Astrocyte of the hippocampus (primary cell): ENCODE measurements around the gene CATSPER1.
A peak's percentile ranks its signal among the peaks of the same experiment; 100 is the strongest.
"Not testable (repeated sequence)": the region's sequence is repeated elsewhere in the genome, so short reads cannot be mapped to it uniquely, and the experiment has no call there.

ENCODE experiments used
- DNase-seq: peaks from one replicate; pipeline ENCODE4 v3.0.0; 2011; ENCODE audit warnings: low read depth, low spot score

CATSPER1 gene

DNA sequence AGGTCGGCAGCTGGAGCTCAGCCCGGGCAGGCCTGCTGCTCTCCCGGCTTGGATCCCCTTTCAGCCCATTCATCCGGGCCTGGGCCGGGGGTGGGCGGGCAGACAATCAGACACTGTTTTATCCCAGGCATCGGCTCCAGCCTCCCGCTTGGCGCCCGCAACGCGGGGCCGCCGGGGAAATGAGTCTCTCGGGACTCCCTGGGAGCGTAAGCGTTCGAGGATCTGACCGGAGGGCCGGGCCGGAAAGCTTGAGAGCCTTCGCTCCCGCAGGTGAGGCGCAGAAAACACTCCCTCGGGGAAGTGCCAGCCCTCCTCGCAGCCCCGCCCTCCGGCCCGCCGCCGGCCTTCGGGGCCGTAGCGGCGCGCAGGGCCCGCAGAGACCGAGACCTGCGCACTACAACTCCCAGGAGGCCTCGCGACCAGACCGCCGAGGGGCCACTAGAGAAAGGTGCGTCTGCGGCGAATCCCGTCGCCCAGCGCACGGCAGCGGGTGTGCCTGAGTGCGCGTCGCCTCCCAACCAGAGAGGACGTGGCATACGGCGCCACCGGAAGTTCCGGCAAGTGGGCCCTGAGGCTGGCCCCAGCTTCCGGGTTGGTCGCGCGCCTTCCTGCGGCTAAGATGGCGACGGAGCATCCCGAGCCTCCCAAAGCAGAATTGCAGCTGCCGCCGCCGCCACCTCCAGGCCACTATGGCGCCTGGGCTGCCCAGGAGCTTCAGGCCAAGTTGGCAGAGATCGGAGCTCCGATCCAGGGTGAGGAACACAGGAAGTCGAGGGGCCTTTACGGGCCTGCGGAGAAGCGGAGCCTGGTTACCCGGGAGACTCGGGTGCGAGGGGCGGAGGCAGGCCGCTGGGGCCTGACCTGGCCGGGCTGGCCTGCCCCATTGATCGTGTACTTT is 25.7 kb upstream of the CATSPER1 start, which contains the start of gene SF3B2:
Gene SF3B2, plus strand, starts transcription at position 599 of the 898 bp plus-strand sequence. Its CDS starts 21 bp downstream, at position 620.
- peak; percentile 100 for DNase-seq

DNA sequence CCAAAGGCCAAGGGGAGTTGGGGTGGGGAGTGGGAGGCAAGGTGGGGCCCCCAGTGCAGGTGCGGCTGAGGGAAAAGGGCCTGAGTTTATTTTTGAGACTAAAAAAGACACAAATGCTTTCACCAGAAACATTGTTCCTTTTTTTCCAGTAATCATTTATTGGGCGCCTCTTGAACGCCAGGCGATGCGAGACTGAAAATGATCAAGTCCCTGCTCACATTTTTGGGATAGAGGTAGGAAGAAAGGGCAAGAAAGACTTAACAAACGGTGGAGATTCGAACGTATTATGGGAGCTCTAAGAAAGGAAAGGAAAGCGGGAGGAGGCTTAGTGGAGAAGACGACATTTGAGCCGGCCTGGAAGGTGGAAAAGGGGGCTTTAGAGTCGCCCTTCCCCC is 25.1 kb upstream of the CATSPER1 start:
- DNase-seq, result no peak

DNA sequence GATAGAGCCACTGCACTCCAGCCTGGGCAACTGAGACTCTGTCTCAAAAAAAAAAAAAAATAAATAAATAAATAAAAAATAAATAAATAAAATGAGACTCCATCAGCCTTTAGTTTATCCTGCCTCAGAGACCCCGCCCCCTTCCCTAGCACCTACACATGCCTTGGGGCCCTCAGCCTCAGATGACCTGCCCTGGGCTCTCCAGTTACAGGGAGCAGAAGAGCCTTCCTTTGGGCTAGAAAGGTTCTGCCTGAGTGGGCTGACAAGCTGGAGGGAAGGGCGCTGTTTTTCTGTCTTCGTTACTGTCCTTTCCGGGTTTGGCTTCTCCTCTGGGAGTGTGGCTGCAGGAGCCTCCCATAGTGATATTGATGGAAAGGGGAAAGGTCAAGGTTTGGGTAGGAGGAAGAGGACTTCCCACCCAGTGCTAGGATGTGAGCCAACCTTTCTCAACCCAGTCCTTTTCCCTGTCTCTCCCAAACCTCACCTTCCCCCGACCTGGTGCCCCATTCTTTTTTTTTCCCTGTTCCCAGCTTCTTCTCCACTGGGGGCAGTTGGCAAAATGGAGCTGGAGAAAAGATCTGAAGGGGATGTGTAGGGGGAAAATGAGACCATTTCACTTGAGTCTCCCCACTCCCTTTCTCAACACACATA is 24.4 kb upstream of the CATSPER1 start:
- no peak for DNase-seq

DNA sequence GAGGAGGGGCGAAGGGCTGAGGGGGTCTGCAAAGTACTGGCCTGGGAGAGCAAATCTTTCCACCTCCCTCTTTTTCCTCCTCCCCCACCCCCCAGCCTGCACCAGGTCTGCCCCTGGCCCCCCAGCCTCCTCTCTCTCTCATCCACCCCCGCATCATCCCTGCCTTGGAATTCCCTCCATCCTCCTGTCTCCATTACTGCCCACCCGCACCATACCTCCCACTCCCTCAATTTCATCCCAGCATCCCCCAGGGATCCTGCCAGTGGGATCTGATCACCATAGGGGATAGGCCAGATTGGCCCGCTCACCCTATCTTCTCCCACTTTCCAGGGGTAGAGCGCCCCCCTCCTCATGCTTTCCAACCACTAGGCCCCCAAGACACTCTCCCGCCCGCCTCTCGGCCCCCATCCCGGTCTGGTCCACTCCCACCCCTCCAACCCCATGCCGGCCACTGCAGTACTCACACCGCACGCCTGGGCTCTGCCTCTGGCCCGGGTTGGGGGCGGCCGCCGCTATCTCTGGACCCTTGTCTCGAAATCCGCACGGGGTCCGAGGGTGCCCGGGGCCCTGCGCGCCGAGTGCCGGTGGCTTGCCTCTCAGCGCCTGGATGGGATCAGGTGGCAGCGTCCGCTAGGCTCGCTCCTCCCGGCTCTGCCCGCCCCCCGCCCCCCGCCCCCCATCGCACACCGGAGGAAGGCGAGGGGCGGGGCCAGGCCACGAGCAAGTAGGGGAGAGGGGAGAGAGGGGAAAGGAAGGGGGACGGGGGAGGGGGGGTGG is 22.5 kb upstream of the CATSPER1 start, which contains the start of gene GAL3ST3:
Gene GAL3ST3, minus strand, starts transcription at position 615 of the 777 bp plus-strand sequence. CDS start 3,746 bp downstream, outside the sequence.
- peak; percentile 41 for DNase-seq

DNA sequence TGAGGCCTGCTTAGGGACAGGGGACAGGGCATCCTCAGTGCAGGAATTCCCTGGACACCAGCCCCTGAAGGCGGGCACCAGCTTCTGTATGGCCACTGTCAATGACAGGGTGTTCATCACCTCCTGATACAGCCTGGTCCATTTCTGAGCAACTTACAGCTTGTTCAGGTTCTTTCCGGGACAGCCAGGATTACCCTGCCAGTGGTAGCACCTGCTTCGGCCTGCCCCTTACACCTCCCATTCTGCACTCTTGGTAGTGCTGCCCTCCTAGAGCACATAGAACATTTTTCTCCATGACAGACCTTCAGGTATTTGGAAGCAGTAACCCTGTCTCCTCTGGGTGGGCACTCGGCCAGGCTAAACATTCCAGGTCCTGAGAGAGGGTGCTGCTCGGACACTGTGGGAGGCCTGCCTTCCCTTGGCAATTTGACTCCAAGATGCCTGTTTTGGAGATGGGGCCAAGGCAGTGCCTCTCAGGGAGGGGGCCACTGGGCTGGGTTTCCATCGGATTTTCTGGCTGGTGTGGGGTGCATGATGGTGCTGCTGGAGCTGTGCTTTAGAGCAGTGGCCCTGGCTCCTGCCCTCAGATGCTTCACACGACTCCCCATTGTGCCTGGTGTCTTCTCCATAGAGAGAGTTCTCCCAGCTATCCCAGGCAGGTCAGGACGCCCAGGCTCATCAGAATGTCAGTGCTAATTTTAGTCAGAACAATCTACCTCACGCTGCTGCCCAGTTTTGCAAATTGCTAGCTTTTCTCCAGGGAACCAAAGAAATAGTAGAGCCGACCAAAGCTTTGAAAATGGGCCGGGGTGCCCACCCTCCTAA is 21.5 kb upstream of the CATSPER1 start:
- DNase-seq, result peak; percentile 83

DNA sequence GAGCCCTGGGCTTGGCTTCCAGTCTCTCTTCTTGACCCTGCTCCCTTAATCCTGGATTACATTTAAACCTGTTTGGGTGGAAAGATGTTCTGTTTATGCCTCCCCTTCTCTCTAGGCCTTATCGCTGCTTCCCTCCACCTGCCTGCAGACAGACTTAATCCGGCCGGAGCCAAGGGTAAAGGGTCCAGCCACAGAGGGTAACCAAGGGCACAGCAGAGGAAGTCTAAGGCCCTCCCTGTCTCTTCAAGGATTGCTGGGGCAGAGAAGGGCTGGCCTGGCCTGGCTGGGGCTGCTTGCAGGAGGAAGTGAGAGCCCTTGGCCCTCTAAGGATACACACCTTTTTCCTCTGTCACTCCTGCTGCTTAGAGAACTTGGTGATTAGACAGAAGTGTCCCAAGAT is 20.6 kb upstream of the CATSPER1 start:
- DNase-seq, result no peak

DNA sequence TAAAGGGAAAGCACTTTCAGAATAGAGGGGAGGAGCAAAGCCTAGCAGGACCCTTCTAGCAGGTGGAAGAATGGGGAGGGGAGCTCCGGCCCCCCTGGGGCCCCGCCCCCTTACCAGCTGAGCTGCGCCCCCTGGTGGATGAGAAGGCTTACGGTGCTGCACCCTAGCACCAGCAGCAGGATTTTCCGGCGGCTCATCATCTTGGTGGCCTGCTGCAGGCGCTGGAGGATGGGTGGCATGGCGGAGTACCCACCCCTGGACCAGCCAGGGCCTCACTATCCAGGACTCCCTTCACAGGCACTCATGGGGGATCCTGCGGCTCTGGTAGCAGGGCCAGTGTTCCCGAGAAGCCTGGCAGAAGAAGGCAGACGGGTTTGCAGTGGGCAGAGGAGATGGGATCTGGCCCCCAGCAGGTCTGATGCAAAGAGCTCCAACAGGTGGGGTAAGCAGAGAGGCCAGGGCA is 18.9 kb upstream of the CATSPER1 start:
- DNase-seq, result peak; percentile 85

DNA sequence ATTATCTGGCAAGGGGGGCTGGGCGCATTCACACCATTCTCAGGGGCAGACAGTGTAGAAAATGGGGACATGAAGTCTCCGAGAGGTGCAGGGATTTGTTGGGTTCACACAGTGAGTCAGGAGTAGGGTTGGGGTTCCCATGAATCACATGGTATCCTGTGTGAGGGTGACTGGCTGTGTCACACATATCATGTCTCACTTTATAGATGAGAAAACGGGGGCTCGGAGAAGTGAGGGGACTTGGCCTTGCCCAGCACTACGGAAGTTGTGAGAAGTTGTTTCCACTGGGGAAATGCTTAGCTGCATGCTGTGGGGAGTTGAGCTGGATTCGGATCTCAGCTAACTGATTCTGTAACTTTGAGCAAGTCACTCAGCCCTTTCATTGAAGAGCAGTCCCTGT is 18.5 kb upstream of the CATSPER1 start:
- no peak for DNase-seq

DNA sequence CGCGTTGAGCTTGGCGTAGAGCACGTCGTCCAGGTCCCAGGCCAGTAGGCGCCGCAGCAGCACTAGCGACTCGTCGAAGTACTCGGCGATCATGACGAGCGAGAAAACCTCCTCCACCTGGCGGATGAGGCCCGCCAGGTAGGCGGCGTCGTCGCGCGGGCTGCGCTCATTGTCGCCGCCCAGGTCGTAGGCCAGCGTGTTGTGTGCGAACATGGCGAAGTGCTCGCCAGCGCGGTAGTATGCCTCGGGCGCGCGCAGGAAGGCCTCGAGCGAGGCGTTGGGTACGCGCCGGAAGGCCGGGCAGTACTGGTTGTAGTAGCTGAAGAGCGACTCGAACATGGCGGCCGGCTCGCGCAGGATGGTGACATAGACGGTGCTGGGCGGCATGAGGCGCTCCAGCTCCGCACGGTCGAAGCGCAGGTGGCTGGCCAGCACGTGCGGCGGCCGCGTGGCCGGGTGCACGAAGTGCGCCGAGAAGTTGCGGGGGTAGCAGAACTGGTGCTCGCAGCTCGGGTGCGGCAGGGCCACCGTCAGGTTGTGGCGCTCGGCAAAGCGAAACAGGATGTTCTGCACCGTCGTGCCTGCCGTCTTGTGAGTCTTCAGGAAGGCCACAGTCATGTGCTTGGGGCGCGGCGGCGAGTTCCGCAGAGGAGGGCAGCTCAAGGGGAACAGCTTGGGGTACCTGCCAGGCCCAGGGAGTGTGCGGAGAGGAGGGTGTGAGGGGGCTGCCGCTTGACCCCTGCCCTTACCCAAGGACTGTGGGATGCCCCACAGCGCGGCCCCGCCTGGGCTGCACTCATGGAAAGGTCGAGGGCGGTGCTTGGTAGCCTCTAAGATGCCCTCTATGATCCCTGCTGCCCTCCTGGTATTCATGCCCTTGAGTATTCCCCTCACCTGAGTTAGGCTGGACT is 17.0 kb upstream of the CATSPER1 start:
- DNase-seq, result no peak

DNA sequence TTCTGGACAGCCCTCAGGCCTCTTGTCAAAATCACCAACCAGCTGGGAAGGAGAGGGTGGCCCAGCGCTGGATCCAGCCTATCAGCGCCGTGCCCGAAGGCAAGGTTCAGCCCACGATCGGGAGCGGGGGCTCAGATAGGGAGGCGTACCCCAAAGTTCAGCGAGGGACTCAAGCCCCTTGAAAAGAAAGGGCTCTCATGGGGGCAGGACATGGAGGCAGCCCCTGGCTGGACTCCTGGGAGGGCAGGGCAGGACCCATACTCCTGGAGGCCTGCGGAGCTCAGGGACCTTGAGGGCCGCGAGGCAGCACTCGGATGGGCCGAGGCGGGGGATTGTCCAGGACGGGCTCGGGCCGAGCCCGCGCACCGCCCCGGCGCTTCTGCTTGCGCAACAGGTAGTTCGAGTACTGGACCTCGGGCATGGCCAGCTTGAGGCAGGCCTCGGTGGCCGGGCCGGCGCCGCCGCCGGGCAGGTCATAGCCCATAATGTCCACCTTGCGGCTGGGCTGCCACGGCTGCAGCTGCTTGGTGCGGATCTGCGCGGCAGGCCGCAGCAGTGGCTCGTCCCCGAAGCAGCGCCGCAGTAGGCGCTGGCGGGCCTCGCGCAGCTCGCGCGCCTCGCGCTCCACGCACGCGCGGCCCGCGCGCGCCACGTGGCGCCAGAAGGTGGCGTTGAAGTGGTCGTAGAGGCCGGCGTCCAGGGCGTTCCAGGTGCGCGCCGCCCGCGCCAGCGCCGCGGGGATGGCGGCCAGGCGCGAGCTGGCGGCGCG is 16.1 kb upstream of the CATSPER1 start:
- no peak for DNase-seq

DNA sequence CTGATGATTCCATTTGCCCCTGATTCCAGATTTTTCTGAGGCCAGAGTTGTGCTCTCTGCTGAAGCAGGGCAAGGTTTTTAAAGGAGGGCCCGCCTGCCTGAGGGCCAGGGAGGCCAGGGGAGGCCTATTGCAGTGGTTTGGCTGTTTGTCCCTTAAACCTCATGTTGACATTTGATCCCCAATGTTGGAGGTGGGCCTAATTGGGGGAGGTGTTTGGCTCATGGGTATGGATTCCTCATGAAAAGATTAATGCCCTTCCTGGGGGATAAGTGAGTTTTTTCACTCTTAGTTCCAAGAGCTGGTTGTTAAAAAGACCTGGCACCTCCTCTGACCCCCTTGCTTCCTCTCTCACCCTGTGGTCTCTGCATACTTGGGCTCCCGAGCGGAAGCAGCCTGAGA is 13.5 kb upstream of the CATSPER1 start:
- DNase-seq, result peak; percentile 48

DNA sequence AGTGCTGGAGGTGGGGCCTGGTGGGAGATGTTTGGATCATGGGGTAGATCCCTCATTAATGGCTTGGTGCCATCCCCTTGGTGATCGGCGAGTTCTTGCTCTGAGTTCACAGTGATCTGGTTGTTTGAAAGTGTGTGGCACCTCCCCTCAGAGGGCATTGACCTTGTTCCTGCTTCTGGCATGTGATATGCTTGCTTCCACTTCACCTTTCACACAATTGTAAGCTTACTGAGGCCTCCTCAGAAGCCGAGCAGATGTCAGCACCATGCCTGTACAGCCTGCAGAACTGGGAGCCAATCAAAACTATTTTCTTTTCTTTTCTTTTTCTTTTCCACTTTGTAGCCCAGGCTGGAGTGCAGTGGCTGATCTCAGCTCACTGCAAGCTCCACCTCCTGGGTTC is 11.0 kb upstream of the CATSPER1 start:
- DNase-seq, result no peak

DNA sequence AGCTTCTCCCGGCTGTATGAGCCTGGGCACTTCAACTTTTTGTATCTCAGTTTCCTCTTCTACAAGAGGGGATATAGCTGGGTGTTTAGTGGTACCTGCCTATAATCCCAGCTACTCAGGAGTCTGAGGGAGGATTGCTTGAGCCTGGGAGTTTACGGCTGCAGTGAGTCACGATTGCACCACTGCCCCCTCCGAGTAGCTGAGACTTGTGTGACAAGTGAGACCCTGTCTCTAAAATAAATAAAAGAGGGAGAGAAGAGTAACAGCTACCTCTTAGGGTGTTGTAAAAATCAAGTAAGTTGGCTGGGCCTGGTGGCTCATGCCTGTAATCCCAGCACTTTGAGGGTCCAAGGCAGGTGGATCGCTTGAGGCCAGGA is 10.0 kb upstream of the CATSPER1 start:
- no peak for DNase-seq

DNA sequence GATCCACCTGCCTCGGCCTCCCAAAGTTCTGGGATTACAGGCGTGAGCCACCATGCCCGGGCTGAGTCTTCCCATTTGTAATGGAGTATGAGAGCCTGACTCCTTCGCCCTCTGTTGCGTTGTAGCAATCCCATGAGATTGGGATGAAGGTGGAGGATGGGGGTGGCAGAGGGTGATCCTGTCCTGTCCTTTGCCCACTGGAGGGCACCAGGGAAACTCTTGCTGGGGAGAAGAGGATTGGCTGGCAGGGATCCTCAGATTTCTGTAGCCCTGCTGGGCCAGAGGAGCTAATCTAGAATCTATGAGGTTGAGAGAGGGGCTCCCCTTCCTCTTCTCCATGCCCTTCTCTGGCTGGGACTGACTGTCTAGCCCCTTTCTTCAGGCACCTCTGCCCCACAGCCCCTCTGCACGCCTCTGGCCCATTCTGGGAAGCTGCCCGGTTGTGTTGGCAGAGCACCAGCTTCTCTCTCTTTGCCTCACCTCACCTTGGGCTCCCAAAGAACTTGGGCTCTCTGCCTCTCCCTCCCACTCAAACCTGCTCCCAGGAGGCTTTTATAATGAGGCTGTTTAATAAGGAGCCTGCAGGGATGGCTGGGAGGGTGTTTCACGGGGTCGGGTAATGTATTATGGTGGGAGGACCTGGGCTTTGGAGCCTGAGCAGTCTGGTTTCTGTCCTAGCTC is 9.5 kb upstream of the CATSPER1 start:
- DNase-seq, result no peak

DNA sequence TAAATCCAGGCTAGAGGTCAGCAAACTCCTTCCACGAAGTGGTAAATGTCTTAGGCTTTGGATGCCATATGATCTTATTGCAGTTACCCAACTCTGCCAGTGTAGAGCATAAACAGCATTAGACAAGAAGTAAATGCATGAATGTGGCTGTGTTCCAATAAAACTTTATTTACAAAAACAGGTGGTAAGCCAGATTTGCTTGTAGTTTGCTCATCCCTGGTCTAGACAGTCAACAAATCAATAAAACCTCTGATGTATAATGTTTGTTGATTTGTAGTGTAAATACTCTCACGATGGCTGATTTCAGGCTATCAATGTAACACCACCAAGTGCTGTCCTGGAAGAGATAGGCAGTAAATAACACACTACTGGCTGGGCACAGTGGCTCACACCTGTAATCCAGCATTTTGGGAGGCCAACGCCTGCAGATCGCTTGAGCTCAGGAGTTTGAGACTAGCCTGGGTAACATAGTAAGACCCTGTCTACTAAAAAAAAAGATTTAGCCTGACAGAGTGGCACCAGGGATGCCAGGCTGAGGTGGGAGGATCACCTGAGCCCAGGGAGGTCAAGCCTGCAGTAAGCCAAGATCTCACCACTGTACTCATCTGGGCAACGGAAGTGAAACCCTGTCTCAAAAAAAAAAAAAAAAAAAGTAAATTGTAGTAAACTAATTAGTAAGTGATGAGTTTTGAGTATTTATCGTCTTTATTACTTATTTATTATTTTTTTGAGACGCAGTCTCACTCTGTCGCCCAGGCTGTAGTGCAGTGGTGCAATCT is 6.9 kb upstream of the CATSPER1 start:
- no peak for DNase-seq

DNA sequence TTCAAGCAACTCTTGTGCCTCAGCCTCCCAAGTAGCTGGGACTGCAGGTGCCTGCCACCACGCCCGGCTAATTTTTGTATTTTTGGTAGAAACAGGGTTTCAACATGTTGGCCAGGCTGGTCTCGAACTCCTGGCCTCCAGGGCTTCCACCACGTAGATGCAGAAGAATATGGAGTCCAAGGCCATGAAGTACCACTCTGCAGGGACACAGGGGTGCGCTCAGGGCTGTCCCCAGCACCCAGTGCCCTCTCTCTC is 3.2 kb downstream of the CATSPER1 start:
- not testable (repeated sequence) for DNase-seq

DNA sequence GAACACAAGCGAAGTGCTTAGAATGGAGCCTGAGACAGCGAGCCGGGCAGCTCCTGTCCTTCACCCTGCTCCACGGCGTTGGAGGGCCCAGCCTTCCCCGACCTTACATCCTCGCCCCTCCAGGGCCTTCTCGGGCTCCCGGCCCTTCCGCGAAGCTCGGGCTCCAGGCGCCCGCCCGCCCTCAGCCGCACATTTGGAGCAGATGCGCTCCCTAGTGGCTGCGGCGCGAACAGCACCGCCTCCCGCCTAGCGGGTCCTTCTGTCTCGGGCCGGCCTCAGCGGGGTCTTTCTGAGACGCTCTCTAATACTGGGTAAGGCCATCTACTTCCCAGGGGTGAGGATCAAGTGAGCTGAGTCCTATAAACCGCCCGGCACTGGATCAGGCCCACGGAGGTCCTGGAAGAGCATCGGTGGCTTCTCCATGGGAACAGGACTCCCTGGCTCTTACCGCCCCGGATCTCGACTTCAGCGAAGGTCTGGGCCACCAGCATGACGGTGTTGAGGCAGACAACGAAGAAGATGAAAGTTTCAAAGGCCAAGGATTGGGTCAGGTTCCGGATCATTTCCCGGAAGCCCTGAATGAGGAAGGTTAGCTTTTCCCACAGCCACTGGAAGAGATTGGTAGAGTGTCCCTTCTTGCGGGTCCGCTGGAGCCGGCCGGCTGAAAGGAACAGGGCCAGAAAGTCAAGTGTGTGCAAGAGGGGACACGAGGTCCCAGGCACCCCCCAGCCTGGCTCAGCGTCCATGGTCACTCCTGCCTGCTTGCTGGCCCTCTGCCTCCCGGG is 3.7 kb downstream of the CATSPER1 start:
- peak; percentile 85 for DNase-seq
